HPDE6-E6E7 (cell line): ENCODE results near the gene PFDN1.
"Not testable (repeated sequence)": the region's sequence is repeated elsewhere in the genome, so short reads cannot be mapped to it uniquely, and the experiment has no call there.

ENCODE experiments used
- DNase-seq: peaks from one replicate; pipeline ENCODE4 v3.0.0; 2011; ENCODE audit warnings: missing footprints; ENCODE audit errors: extremely low spot score

Gene PFDN1

DNA sequence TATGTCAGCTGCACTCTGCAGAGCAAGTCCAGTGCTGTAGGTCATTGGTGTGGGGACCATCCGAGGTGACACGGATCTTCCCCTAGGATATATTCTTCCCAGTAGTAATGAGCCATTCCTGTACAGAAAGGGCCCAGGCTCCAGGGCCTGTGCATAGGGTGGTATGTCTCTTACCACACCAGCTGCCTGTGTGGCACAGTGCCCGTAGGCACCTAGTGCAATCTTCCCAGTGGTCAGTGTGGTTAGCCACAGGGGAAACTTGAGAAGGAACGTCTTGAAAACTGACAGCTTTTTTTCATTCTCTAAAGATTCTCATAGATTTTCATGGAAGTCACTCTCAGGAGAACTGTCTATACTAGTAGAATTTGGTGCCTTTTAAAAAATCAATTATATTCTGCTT is 88.1 kb downstream of the PFDN1 start:
- DNase-seq: no peak

DNA sequence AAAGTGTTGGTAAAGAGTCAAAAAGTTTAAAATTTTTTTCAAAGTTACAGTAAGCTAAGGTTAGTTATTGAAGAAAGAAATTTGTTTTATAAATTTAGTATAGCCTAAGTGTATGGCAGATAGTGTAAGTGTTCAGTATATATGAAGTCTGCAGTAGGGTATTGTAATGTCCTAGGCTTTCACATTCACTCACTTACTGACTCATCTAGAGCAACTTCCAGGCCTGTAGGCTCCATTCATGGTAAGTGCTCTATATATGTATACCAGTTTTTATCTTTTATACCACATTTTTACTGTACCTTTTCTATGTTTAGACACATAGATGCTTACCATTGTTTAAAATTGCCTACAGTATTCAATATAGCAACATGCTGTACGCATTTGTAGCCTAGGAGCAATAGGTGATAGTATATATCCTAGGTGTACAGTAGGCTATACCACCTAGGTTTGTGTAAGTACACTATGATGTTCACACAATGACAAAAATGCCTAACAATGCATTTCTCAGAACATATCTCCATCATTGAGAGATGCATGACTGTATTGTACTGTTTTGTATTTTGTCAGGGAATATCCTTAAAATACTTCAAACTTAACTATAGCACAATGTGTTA is 89.4 kb downstream of the PFDN1 start:
- no peak for DNase-seq

DNA sequence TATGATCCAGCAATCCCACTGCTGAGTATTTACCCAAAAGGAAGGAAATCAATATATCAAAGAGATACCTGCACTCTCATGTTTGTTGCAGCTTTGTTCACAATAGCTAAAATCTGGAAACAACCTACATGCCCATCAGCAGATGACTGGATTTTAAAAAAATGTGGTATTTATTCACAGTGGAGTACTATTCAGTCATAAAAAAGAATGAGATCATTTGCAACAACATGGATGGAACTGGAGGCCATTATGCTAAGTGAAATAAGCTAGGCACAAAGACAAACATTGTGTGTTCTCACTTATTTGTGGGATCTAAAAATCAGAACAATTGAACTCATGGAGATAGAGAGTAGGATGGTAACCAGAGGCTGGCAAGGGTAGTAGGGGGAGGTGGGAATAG is 94.8 kb downstream of the PFDN1 start:
- no peak for DNase-seq

DNA sequence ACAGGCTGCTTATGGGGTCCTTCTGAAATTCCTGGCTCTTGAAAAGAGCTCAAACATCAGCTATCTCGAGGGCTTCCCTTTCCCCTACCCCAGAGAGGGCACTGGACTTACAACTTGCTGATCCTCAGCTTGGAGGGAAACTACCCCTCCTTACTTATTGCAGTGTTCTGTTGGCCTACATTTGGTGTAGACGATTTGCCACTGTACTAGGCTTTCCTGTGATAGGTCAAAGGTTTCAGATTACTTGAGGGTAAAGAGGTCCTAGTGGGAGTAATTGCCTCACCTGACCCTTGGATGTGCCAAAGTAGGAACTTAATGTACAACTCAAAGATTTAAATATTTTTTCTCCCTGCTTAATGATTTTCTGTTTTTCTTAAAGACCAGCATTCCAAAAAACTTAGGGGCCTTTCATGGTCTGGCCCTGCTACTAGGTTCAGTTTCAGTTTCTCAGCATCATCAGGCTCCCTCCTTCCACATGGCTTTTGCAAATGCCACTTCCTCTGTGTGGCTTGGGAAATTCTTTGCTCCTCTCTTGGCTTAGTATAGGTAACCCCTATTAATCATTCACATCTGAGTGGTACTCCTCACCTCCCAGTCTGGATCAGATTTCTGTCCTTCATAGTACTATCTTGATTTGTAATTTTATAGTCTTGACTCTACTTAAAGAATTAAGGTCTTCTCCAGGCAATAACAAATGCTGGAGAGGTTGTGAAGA is 95.5 kb downstream of the PFDN1 start:
- DNase-seq: no peak

DNA sequence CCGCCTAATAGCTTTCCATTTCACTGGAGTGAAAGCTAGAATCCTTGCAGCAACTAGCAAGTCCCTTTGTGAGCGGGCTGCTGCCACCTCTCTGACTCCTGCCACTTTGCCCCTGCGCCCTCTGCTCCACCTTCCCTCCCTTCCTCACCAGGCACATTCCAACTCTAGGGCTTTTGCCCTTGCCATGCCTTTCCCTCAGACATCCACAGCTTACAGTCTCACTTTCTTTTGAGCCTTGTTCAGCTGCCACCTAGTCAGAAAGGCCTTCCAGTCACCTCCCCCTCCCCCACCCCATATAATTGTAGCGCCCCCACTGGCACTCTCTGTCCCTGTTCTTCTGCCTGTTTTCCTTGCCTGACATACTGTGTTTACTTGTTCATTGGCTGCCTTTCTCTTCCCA is 96.9 kb downstream of the PFDN1 start:
- DNase-seq: no peak

DNA sequence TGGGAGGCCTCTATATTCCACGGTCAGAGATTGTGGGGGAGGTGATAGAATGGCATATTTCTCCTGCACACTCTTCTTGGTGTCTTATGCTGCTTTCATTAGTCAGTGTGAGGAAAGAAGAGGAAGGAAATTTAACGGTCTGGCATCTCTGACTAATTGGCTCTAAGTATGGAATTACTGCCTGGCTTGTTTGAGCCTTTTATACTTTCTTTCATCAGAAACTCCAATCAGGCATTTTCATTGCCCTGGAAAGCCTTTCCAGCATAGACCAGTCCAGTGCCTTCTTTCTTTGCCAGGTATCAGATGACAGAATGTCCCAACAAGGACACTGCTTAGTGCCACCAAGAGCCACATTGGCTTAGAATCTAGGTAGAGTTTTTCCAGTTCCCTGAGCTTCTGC is 97.7 kb downstream of the PFDN1 start:
- DNase-seq: no peak

DNA sequence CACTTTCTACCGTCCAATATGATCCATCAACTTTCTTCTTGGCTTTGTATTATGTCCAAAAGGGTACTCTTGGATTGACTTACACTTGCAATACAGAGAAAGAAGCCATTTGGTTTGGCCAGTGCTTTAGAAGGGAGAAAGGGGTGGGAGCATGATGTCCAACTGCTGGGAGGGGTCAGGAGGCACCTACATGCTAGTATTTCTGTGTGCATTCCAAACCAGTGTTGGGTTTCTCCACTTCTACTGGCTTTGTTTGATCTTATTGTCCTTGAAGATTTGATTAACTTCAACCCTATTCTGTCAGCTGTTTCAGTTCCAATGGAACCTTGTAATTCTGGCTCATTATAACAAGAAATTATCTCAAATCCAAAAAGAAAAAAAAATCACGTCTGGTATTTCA is 100.3 kb downstream of the PFDN1 start:
- no peak for DNase-seq

DNA sequence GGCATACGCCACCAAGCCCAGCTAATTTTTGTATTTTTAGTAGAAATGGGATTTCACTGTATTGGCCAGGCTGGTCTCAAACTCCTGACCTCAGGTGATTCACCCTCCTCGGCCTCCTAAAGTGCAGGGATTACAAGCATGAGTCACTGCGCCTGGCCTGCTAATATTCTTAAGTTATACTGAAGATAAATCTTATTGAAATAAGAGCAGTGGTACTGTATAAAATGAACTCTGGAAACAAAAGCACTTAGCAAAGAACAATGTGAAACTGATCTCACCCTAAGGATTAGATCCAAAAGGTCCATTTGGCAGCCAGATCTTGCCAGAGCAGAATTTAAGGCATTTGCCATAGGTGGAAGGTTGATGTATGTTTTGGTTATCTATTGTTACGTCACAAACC is 100.8 kb downstream of the PFDN1 start:
- no peak for DNase-seq

DNA sequence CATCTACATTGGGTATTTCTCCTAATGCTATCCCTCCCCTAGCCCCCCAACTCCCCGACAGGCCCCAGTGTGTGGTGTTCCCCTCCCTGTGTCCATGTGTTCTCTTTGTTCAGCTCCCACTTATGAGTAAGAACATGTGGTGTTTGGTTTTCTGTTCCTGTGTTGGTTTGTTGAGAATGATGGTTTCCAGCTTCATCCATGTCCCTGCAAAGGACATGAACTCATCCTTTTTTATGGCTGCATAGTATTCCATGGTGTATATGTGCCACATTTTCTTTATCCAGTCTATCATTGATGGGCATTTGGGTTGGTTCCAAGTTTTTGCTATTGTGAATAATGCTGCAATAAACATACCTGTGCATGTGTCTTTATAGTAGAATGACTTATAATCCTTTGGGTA is 104.0 kb downstream of the PFDN1 start:
- DNase-seq: not testable (repeated sequence)

DNA sequence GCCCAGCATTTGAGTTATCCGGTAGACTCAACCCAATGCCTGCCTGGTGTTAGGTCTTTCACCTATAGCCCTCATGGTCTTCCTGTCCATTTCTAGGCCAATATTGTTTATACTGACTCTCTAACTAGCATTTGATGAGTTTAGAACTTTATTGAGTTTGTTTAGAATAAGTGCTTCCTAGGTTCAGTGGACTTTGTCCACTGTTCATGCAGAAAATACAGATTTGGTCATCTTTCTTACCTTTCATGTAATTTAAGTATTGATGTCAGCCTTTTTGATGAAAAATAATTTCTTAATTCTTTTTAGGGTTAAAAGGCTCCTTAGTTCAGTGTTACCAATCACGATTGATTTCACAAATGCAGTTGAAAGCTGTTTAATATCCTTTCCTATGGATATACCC is 105.9 kb downstream of the PFDN1 start:
- DNase-seq: no peak

DNA sequence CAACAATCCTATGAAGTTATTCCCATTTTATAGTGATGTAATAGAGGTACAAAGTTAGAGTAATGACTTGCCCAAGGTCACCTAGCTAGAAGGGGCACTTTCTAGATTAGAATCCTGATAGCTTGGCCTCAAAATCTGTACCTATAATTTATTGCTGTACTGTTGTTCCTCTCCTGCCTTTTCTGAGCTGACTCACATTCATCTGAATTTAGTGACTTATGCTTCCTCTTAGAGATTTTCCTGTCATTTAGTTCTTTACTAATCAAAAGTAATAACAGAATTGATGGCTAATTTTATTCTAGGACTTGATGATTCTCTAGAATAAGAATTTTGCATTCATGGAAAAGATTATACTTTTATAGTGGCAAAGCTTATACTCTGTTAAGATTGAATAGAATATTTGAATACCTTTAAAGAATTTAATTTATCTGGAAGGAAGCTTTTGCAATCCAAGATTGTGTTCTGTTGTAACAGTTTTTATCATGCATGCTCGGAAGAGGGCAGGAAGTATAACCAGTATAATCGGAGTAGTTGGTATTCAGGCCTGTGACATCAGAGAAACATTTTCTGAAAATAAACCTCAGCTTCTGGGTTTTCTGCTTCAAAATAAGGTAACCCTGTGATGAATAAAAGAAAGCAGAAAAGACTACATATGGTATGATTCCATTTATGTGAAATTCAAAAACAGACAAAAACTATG is 106.6 kb downstream of the PFDN1 start:
- DNase-seq: no peak
